A549 (cell line): Measurements from ENCODE around the gene OR8G1.

Experiments
- CEBPB ChIP-seq, 2 experiments: fragments of >200 bp in 1 of 2; sonication (Bioruptor Twin) in 1 of 2; formaldehyde crosslinking in 1 of 2; IDR thresholded peaks; 2 replicates each; pipeline ENCODE4 v1.6.1; 2012 to 2016
- ESRRA ChIP-seq: fragments of 150-350 bp; IDR thresholded peaks from 2 replicates; pipeline ENCODE4 v1.6.1; 2014; ENCODE audit warnings: mild to moderate bottlenecking, low read length, borderline replicate concordance
- HMGXB4 ChIP-seq: fragments of 250-450 bp; sonication (Bioruptor Pico); IDR thresholded peaks from 2 replicates; pipeline ENCODE4 v1.5.0; 2021; ENCODE audit warnings: mild to moderate bottlenecking, moderate library complexity, borderline replicate concordance
- JUNB ChIP-seq: fragments of >200 bp; sonication (Bioruptor Twin); formaldehyde crosslinking; IDR thresholded peaks from 2 replicates; pipeline ENCODE4 v1.6.1; 2016
- POLR2A ChIP-seq: IDR thresholded peaks from 2 replicates; pipeline ENCODE4 v1.6.1; 2012; ENCODE audit warnings: mild to moderate bottlenecking, low read length
- REST ChIP-seq: fragments of 200-600 bp; sonication (generic); IDR thresholded peaks from 2 replicates; pipeline ENCODE4 v1.6.1; 2016; ENCODE audit warnings: antibody characterized with exemption, mild to moderate bottlenecking, moderate library complexity
- ZC3H11A ChIP-seq: fragments of 450-650 bp; IDR thresholded peaks from 2 replicates; pipeline ENCODE4 v1.6.1; 2014; ENCODE audit warnings: antibody characterized with exemption, mild to moderate bottlenecking
- TF ChIP-seq, protein P1 (sequence below): fragments of 450-650 bp; IDR thresholded peaks from 2 replicates; pipeline ENCODE4 v1.6.1; 2014; ENCODE audit warnings: antibody characterized with exemption
- TF ChIP-seq, protein P2 (sequence below): fragments of >200 bp; sonication (Bioruptor Twin); formaldehyde crosslinking; IDR thresholded peaks from 3 replicates; pipeline ENCODE4 v1.5.1; 2016
- TF ChIP-seq, protein P3 (sequence below): fragments of 150-350 bp; IDR thresholded peaks from 2 replicates; pipeline ENCODE4 v1.6.1; 2014; ENCODE audit warnings: low read depth, mild to moderate bottlenecking, low read length

- TF ChIP-seq POLR2A (no peak), JUNB (no peak), ZC3H11A (no peak), REST (no peak), HMGXB4 (no peak), ESRRA (no peak), CEBPB (IDR thresholded peaks at IDR 0.05) (no peak)
- TF ChIP-seq, protein P1, sequence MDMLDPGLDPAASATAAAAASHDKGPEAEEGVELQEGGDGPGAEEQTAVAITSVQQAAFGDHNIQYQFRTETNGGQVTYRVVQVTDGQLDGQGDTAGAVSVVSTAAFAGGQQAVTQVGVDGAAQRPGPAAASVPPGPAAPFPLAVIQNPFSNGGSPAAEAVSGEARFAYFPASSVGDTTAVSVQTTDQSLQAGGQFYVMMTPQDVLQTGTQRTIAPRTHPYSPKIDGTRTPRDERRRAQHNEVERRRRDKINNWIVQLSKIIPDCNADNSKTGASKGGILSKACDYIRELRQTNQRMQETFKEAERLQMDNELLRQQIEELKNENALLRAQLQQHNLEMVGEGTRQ = no peak
- TF ChIP-seq, protein P2, sequence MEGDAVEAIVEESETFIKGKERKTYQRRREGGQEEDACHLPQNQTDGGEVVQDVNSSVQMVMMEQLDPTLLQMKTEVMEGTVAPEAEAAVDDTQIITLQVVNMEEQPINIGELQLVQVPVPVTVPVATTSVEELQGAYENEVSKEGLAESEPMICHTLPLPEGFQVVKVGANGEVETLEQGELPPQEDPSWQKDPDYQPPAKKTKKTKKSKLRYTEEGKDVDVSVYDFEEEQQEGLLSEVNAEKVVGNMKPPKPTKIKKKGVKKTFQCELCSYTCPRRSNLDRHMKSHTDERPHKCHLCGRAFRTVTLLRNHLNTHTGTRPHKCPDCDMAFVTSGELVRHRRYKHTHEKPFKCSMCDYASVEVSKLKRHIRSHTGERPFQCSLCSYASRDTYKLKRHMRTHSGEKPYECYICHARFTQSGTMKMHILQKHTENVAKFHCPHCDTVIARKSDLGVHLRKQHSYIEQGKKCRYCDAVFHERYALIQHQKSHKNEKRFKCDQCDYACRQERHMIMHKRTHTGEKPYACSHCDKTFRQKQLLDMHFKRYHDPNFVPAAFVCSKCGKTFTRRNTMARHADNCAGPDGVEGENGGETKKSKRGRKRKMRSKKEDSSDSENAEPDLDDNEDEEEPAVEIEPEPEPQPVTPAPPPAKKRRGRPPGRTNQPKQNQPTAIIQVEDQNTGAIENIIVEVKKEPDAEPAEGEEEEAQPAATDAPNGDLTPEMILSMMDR = no peak
- TF ChIP-seq, protein P3, sequence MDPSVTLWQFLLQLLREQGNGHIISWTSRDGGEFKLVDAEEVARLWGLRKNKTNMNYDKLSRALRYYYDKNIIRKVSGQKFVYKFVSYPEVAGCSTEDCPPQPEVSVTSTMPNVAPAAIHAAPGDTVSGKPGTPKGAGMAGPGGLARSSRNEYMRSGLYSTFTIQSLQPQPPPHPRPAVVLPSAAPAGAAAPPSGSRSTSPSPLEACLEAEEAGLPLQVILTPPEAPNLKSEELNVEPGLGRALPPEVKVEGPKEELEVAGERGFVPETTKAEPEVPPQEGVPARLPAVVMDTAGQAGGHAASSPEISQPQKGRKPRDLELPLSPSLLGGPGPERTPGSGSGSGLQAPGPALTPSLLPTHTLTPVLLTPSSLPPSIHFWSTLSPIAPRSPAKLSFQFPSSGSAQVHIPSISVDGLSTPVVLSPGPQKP = no peak
These were observed 55.1 kb downstream of the OR8G1 start for GRCh38 chr11:124296016-124296415.
